Muscle of leg (tissue), 11 donors: ENCODE data around the gene SERPINB11. TPM values are rescaled to one million over a fixed set of nuclear protein-coding genes. Genes with fewer than 3 reads are reported as not detected.
"Not testable (repeated sequence)": the region's sequence is repeated elsewhere in the genome, so short reads cannot be mapped to it uniquely, and the experiment has no call there.

Experiments used
- DNase-seq: peaks from one replicate; pipeline ENCODE4 v3.0.0; 2013
- H3K27ac ChIP-seq: one replicate; pipeline ENCODE4 v1.5.1; 2013; ENCODE audit warnings: mild to moderate bottlenecking, low read length, control low read depth
- H3K27me3 ChIP-seq: one replicate; pipeline ENCODE4 v1.6.1; 2013; ENCODE audit warnings: low read length; ENCODE audit not compliant: control insufficient read depth, insufficient read depth
- H3K36me3 ChIP-seq: one replicate; pipeline ENCODE4 v1.6.1; 2013; ENCODE audit warnings: low read length; ENCODE audit not compliant: control insufficient read depth, insufficient read depth
- H3K4me1 ChIP-seq: one replicate; pipeline ENCODE4 v1.6.1; 2013; ENCODE audit warnings: low read length; ENCODE audit not compliant: control insufficient read depth, insufficient read depth
- H3K4me3 ChIP-seq: one replicate; pipeline ENCODE4 v1.5.1; 2013; ENCODE audit warnings: low read length, control low read depth
- H3K9me3 ChIP-seq: replicated peaks from 2 replicates; pipeline ENCODE4 v1.6.1; 2013; ENCODE audit warnings: low read depth, low read length; ENCODE audit not compliant: control insufficient read depth
- WGBS: methylation state at CpG from one replicate; pipeline ENCODE4 v1.1.5; 2013; ENCODE audit warnings: missing lambda C conversion rate; ENCODE audit not compliant: insufficient coverage; 5-methylcytosine and 5-hydroxymethylcytosine counted together
- polyA plus RNA-seq, 8 donors: library from polyadenylated mRNA; unstranded; fragments of 120-200 nt; gene quantifications; one replicate each; pipeline versions ENCODE4 v1.2.1 to v1.2.3, GENCODE V29; 2013; ENCODE audit warnings: inconsistent platforms in 1 of 8, low replicate concordance in 1 of 8; ENCODE audit not compliant: insufficient read length in 8 of 8, insufficient read depth in 1 of 8
- total RNA-seq: library from RNA; stranded (reverse); fragments of 120-200 nt; gene quantifications from one replicate; pipeline ENCODE4 v1.2.4, GENCODE V29; 2013

Gene SERPINB11
- total and polyA plus RNA-seq, 9 donors = not detected

- Histone ChIP-seq H3K36me3 (no peaks in the 10 kb centered on the region), H3K27ac (no peak overlapping the region), H3K9me3 (peaks cover 7% of the 10 kb centered on the region), H3K4me3 (no peak overlapping the region), H3K27me3 (no peaks in the 10 kb centered on the region), H3K4me1 (no peaks in the 10 kb centered on the region)
- 80% methylated on average over 1 of the region's 3 CpGs for WGBS
- DNase-seq = no peak
These were observed 56.0 kb downstream of the SERPINB11 start for GRCh38 chr18:63758615-63759240.

- H3K27ac ChIP-seq, H3K9me3 ChIP-seq, DNase-seq, H3K4me3 ChIP-seq, H3K4me1 ChIP-seq, H3K27me3 ChIP-seq, H3K36me3 ChIP-seq: not testable (repeated sequence)
- no CpG with 5 or more reads among the region's 2 CpGs for WGBS
These were observed 57.0 kb downstream of the SERPINB11 start for GRCh38 chr18:63759786-63760185.

GRCh38 chr18:63762518-63762917 lies 59.8 kb downstream of the SERPINB11 start:
- whole genome bisulfite sequencing = no CpG with 5 or more reads among the region's 1 CpG
- Histone ChIP-seq H3K36me3 (no peaks in the 10 kb centered on the region), H3K9me3 (peaks cover 7% of the 10 kb centered on the region), H3K27ac (no peak overlapping the region), H3K4me3 (no peak overlapping the region), H3K4me1 (no peaks in the 10 kb centered on the region), H3K27me3 (no peaks in the 10 kb centered on the region)
- DNase-seq = no peak

- H3K27ac ChIP-seq = no peak overlapping the region
- H3K36me3 ChIP-seq = no peaks in the 10 kb centered on the region
- no peak overlapping the region for H3K4me3 ChIP-seq
- DNase-seq = no peak
- WGBS = no CpG with 5 or more reads among the region's 3 CpGs
- H3K4me1 ChIP-seq = no peaks in the 10 kb centered on the region
- H3K9me3 ChIP-seq = peaks cover 7% of the 10 kb centered on the region
- no peaks in the 10 kb centered on the region for H3K27me3 ChIP-seq
These were observed 61.3 kb downstream of the SERPINB11 start for GRCh38 chr18:63763831-63764600.

- WGBS = no CpG with 5 or more reads among the region's 2 CpGs
- DNase-seq = no peak
- Histone ChIP-seq H3K36me3 (no peaks in the 10 kb centered on the region), H3K9me3 (peaks cover under 1% of the 10 kb centered on the region), H3K27me3 (no peaks in the 10 kb centered on the region), H3K27ac (no peak overlapping the region), H3K4me1 (no peaks in the 10 kb centered on the region), H3K4me3 (no peak overlapping the region)
These were observed 63.1 kb downstream of the SERPINB11 start for GRCh38 chr18:63765837-63766236.

Other genes with a start within 250 kb of the SERPINB11 start
- gene SERPINB5, start 226.0 kb upstream of the SERPINB11 start, total RNA-seq = not detected
- 1 to 10 TPM in 1 of 8 donors, under 1 TPM in 2, not detected in 5; 0.26 to 4.3 (median 0.76) TPM for gene SERPINB5, start 226.0 kb upstream of the SERPINB11 start, polyA plus RNA-seq
- gene SERPINB12, start 160.6 kb upstream of the SERPINB11 start, total RNA-seq = 0.62 TPM
- gene SERPINB12, start 160.6 kb upstream of the SERPINB11 start, polyA plus RNA-seq = 1 to 10 TPM in 1 of 8 donors, under 1 TPM in 7; 0.23 to 1.3 (median 0.43) TPM
- not detected for gene SERPINB13, start 115.6 kb upstream of the SERPINB11 start, total RNA-seq
- 1 to 10 TPM in 1 of 8 donors, under 1 TPM in 2, not detected in 5; 0.04 to 3.1 (median 0.16) TPM for gene SERPINB13, start 115.6 kb upstream of the SERPINB11 start, polyA plus RNA-seq
- not detected for gene SERPINB4, start 58.7 kb upstream of the SERPINB11 start, total RNA-seq
- under 1 TPM in 2 of 8 donors, not detected in 6; 0.23 to 0.34 TPM for gene SERPINB4, start 58.7 kb upstream of the SERPINB11 start, polyA plus RNA-seq
- not detected for gene SERPINB3, start 41.1 kb upstream of the SERPINB11 start, total RNA-seq
- under 1 TPM in 1 of 8 donors, not detected in 7; 0.65 TPM for gene SERPINB3, start 41.1 kb upstream of the SERPINB11 start, polyA plus RNA-seq
- gene SERPINB7, start 72.5 kb downstream of the SERPINB11 start, total RNA-seq = not detected
- 10 to 100 TPM in 1 of 8 donors, under 1 TPM in 2, not detected in 5; 0.12 to 10.1 (median 0.42) TPM for gene SERPINB7, start 72.5 kb downstream of the SERPINB11 start, polyA plus RNA-seq
- gene SERPINB2, start 184.7 kb downstream of the SERPINB11 start, total RNA-seq = 0.27 TPM
- 10 to 100 TPM in 1 of 8 donors, 1 to 10 TPM in 1, under 1 TPM in 5, not detected in 1; 0.10 to 29.4 (median 0.13) TPM for gene SERPINB2, start 184.7 kb downstream of the SERPINB11 start, polyA plus RNA-seq
- gene SERPINB10, start 205.0 kb downstream of the SERPINB11 start, total RNA-seq = 0.04 TPM
- under 1 TPM; 0.05 to 0.95 (median 0.27) TPM for gene SERPINB10, start 205.0 kb downstream of the SERPINB11 start, polyA plus RNA-seq
- not detected for gene HMSD, start 246.3 kb downstream of the SERPINB11 start, total RNA-seq
- gene HMSD, start 246.3 kb downstream of the SERPINB11 start, polyA plus RNA-seq = under 1 TPM in 3 of 8 donors, not detected in 5; 0.12 to 0.51 (median 0.18) TPM